HepG2 (cell line): ENCODE data around the gene CPS1. TPM values are rescaled to one million over a fixed set of nuclear protein-coding genes. Genes with fewer than 3 reads are reported as not detected.

ENCODE experiments used
- CEBPG ChIP-seq: IDR thresholded peaks from 2 replicates; pipeline ENCODE4 v1.6.1; 2016
- CENPT ChIP-seq: sonication (generic); formaldehyde crosslinking; IDR thresholded peaks from 2 replicates; pipeline ENCODE4 v1.8.0; 2022; ENCODE audit warnings: low read depth, mild to moderate bottlenecking, moderate library complexity, missing genetic modification reagents
- GATA4 ChIP-seq: sonication (generic); IDR thresholded peaks from 2 replicates; pipeline ENCODE4 v1.6.1; 2016; ENCODE audit warnings: antibody characterized with exemption, low read depth, borderline replicate concordance
- GATAD2A ChIP-seq: IDR thresholded peaks from 2 replicates; pipeline ENCODE4 v1.6.1; 2016
- NFE2L2 ChIP-seq: fragments of 150-350 bp; IDR thresholded peaks from 2 replicates; pipeline ENCODE4 v1.6.1; 2014; ENCODE audit warnings: low read length
- SIN3B ChIP-seq: fragments of 150-350 bp; IDR thresholded peaks from 2 replicates; pipeline ENCODE4 v1.6.1; 2014; ENCODE audit warnings: low read length
- SUZ12 ChIP-seq: fragments of 150-350 bp; IDR thresholded peaks from 2 replicates; pipeline ENCODE4 v1.6.1; 2014; ENCODE audit warnings: low read depth, low read length
- TRIM22 ChIP-seq: fragments of 450-650 bp; IDR thresholded peaks from 2 replicates; pipeline ENCODE4 v1.6.1; 2017
- ZNF121 ChIP-seq: sonication (generic); formaldehyde crosslinking; IDR thresholded peaks from 2 replicates; pipeline ENCODE4 v1.5.0; 2020; ENCODE audit warnings: mild to moderate bottlenecking, missing genetic modification reagents
- ZNF451 ChIP-seq: sonication (generic); formaldehyde crosslinking; IDR thresholded peaks from 2 replicates; pipeline ENCODE4 v1.5.0; 2020; ENCODE audit warnings: mild to moderate bottlenecking, missing genetic modification reagents
- ZNF468 ChIP-seq: sonication (generic); formaldehyde crosslinking; IDR thresholded peaks from 2 replicates; pipeline ENCODE4 v1.8.0; 2022; ENCODE audit warnings: mild to moderate bottlenecking, moderate library complexity, missing genetic modification reagents
- ZXDC ChIP-seq: sonication (generic); formaldehyde crosslinking; IDR thresholded peaks from 2 replicates; pipeline ENCODE4 v1.5.0; 2020; ENCODE audit warnings: mild to moderate bottlenecking, missing genetic modification reagents
- polyA plus RNA-seq, 8 experiments: library from polyadenylated mRNA; depleted of rRNA in 3 of 8; stranded (reverse) in 7 of 8; unstranded in 1 of 8; fragments of >200 nt; fragmentation: Illumina TruSeq in 4 of 8; extraction: Trizol in 4 of 8; gene quantifications; 2 replicates each; pipeline versions ENCODE4 v1.2.1 to v1.2.3, GENCODE V29; 2011 to 2016; ENCODE audit warnings: low read depth in 4 of 8, missing spikeins in 1 of 8, mixed read lengths in 1 of 8; ENCODE audit not compliant: insufficient read depth in 1 of 8
- total RNA-seq, 5 experiments: library from RNA; depleted of rRNA; stranded (reverse); fragments of >200 nt; fragmentation: Illumina TruSeq; extraction: Trizol; gene quantifications; 2 replicates each; pipeline ENCODE4 v1.2.3, GENCODE V29; 2016; ENCODE audit warnings: low read depth in 1 of 5
- TF ChIP-seq, protein P1 (sequence below): sonication (generic); formaldehyde crosslinking; IDR thresholded peaks from 2 replicates; pipeline ENCODE4 v1.4.0; 2020; ENCODE audit warnings: mild to moderate bottlenecking, missing genetic modification reagents
- TF ChIP-seq, protein P2 (sequence below): sonication (generic); formaldehyde crosslinking; IDR thresholded peaks from 2 replicates; pipeline ENCODE4 v1.4.0; 2020; ENCODE audit warnings: missing genetic modification reagents

CPS1 gene
- total and polyA plus RNA-seq, 2 of the 13 experiments (the other 11 are each of a cell fraction or from before 2014, with no cell fraction given): 24.4 to 51.7 TPM

GRCh38 chr2:210541290-210541902, 15.0 kb upstream of the CPS1 start (continued):
- TF ChIP-seq ZNF468 (CRISPR knock-in tag): no peak
- TF ChIP-seq, protein P1, sequence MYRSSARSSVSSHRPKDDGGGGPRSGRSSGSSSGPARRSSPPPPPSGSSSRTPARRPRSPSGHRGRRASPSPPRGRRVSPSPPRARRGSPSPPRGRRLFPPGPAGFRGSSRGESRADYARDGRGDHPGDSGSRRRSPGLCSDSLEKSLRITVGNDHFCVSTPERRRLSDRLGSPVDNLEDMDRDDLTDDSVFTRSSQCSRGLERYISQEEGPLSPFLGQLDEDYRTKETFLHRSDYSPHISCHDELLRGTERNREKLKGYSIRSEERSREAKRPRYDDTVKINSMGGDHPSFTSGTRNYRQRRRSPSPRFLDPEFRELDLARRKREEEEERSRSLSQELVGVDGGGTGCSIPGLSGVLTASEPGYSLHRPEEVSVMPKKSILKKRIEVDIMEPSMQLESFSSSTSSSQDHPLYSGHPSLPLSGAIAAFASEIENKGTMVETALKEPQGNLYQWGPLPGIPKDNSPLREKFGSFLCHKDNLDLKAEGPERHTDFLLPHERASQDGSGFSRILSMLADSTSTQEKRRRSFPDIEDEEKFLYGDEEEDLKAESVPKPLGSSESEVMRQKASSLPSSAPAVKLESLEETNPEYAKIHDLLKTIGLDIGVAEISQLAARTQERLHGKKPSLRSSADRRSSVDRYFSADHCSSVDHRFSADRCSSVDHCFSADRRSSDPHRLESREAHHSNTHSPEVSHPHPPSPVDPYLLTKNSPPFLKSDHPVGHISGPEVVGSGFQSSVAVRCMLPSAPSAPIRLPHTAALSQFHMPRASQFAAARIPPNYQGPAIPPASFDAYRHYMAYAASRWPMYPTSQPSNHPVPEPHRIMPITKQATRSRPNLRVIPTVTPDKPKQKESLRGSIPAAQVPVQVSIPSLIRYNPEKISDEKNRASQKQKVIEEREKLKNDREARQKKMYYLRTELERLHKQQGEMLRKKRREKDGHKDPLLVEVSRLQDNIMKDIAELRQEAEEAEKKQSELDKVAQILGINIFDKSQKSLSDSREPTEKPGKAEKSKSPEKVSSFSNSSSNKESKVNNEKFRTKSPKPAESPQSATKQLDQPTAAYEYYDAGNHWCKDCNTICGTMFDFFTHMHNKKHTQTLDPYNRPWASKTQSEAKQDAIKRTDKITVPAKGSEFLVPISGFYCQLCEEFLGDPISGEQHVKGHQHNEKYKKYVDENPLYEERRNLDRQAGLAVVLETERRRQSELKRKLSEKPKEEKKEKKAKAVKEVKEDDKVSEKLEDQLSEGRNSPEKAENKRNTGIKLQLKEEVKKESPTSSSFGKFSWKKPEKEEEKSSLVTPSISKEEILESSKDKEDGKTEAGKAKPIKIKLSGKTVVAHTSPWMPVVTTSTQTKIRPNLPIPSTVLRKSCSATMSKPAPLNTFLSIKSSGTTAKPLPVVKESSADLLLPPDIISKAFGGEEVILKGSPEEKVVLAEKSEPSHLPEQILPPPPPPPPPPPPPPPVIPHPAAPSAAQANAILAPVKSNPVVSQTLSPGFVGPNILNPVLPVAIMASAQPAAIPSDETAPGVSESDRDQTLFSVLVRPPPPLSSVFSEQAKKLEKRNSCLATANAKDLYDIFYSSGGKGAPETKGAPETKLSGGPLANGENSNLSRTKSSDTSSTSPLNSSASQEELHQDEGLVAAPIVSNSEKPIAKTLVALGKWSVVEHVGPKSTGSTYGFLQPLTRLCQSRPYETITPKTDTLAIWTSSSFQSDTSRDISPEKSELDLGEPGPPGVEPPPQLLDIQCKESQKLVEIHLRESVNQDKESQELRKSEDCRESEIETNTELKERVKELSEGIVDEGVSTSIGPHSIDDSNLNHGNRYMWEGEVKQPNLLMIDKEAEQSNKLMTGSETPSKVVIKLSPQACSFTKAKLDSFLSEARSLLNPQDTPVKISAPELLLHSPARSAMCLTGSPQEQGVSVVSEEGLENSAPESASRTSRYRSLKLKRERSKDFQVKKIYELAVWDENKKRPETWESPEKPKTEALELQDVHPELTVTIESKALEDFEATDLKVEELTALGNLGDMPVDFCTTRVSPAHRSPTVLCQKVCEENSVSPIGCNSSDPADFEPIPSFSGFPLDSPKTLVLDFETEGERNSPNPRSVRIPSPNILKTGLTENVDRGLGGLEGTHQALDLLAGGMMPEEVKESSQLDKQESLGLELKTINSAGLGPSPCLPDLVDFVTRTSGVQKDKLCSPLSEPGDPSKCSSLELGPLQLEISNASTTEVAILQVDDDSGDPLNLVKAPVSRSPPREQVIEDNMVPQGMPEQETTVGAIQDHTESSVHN: no peak
- TF ChIP-seq CEBPG (CRISPR knock-in tag): peak; percentile 99
- no peak for TF ChIP-seq ZNF451
- TF ChIP-seq TRIM22: no peak
- TF ChIP-seq GATAD2A: peak; percentile 100
- TF ChIP-seq SUZ12: no peak
- TF ChIP-seq CENPT (CRISPR knock-in tag): no peak
- TF ChIP-seq NFE2L2: no peak
- no peak for TF ChIP-seq SIN3B
- TF ChIP-seq ZXDC (CRISPR knock-in tag): no peak; the same call in 1 of the 2 replicates
- TF ChIP-seq, protein P2, sequence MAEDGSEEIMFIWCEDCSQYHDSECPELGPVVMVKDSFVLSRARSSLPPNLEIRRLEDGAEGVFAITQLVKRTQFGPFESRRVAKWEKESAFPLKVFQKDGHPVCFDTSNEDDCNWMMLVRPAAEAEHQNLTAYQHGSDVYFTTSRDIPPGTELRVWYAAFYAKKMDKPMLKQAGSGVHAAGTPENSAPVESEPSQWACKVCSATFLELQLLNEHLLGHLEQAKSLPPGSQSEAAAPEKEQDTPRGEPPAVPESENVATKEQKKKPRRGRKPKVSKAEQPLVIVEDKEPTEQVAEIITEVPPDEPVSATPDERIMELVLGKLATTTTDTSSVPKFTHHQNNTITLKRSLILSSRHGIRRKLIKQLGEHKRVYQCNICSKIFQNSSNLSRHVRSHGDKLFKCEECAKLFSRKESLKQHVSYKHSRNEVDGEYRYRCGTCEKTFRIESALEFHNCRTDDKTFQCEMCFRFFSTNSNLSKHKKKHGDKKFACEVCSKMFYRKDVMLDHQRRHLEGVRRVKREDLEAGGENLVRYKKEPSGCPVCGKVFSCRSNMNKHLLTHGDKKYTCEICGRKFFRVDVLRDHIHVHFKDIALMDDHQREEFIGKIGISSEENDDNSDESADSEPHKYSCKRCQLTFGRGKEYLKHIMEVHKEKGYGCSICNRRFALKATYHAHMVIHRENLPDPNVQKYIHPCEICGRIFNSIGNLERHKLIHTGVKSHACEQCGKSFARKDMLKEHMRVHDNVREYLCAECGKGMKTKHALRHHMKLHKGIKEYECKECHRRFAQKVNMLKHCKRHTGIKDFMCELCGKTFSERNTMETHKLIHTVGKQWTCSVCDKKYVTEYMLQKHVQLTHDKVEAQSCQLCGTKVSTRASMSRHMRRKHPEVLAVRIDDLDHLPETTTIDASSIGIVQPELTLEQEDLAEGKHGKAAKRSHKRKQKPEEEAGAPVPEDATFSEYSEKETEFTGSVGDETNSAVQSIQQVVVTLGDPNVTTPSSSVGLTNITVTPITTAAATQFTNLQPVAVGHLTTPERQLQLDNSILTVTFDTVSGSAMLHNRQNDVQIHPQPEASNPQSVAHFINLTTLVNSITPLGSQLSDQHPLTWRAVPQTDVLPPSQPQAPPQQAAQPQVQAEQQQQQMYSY (CRISPR knock-in tag): no peak
- peak; percentile 14; the same call in 1 of the 2 replicates for TF ChIP-seq ZNF121
- peak; percentile 92 for TF ChIP-seq GATA4
